GM19238 (cell line): ENCODE measurements around the gene SPAG6.
"Not testable (repeated sequence)": the region's sequence is repeated elsewhere in the genome, so short reads cannot be mapped to it uniquely, and the experiment has no call there.

Experiments
- DNase-seq: peaks from one replicate; pipeline ENCODE4 v3.0.0; 2011; ENCODE audit warnings: low spot score; ENCODE audit not compliant: insufficient read length

The SPAG6 gene

DNA sequence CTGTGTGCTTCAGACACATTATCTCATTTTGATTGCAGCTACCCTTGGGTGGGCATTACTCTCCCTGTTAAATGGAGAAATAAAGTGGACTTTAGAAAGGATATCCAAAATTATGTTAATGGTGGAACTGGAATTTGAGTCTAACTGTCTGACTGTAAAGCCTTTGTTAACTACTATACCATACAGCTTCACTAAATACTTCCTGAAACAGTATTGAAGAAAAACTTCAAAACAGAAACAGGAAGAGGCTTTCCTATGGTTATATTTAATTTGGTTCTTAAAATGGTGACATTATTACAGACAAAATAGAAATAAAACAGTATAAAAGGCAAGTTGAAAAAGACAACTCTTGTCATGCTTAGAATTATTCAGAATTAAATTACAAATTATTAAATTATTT is 25.0 kb downstream of the SPAG6 start:
- no peak for DNase-seq

DNA sequence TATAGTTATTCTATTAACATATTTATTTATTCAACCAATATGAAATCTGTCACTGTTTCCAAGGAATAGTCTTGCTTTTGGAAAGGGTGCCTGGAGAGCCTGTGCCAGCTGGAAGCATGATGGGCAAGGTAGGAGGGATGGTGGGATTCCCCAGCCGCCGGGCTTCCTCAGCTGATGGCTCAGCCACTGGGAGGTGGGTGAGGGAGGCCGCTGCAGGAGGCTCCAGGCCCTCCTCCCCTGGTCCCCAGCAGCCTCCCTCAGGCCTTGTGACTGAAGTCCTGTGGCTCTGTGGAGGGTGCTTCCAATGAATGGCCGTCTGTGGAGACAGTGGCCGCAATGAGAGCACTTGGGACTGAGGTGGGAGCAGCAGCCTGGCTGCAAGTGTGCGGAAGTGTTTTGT is 27.0 kb downstream of the SPAG6 start:
- no peak for DNase-seq

DNA sequence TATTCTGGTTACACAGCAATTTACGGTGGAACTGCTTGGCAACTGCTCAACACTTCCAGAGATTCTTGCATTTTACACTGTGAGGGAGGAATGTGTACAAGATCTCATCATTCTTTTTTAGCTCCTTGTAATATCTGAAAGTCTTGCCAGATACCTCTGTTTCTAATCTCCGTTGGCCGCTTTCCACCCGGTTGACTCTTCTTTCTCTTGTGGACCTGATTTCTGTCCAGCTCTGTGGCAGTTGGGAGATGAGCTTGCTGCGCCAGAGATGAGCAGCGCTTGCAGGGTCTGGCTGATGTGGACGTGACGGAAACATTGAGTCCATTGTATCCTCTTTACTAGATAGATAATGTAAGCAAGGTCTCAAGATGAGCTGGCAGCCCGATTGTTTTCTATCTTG is 27.6 kb downstream of the SPAG6 start:
- DNase-seq: no peak

DNA sequence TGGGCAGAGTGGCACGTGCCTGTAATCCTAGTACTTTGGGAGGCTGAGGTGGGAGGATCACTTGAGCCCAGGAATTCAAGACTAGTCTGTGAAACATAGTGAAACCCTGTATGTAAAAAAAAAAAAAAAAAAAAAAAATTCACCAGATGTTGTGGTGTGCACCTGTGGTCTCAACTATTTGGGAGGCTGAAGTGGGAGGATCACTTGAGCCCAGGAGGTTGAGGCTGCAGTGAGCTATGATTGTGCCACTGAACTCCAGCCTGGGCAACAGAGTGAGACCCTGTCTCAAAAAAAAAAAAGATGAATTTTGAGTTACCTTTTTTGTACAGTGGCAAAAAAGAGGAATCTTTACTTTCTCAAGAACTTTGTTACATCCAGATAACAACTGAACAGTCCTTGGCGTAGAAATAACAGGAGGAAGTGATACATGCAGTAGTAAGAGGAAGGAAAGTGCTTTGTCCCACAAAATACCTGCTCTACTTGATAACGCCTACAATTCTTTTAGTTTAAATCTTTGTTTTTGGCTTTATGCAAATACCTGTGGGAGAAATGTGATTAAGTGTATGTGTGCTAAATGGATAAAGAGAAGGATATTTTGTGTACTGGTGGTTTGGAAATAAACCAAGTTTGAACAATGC is 29.3 kb downstream of the SPAG6 start:
- DNase-seq: no peak

DNA sequence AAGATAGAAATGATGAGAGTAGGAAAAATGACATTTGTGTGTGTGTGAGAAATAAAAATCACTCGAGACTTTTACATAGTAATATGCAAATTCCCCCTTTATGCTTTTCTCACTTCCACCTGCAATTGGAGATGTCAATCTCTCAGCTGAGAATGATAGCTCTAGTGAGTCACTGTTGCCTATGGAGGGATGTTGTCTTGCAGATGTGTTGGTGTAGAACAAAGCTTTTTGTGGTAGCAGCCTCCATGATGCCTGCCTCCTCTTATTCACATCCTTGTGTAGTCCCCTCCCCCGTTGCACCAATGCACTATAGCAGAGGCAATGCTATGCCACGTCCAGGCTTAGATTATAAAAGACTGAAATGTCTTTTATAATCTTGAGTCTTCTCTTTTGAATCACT is 33.8 kb downstream of the SPAG6 start:
- DNase-seq: no peak

DNA sequence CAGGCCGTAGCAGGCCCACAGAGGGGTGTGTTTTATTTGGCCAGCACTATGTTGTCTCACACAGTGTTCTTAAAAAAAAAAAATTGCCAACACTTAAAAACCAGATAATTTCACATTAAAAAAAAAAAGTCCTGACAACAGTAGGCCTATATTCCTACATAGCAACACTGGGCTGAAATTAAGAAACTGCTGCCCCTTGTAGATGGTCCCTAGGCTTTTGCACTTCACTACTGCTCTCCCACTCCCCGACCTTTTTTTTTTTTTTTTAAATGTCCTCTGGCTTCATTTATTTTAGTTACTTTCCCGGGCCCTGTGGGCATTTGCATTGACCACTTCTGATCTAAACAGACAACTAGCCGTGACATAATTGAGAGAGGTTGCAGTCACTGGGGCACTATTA is 36.0 kb downstream of the SPAG6 start:
- DNase-seq: no peak

DNA sequence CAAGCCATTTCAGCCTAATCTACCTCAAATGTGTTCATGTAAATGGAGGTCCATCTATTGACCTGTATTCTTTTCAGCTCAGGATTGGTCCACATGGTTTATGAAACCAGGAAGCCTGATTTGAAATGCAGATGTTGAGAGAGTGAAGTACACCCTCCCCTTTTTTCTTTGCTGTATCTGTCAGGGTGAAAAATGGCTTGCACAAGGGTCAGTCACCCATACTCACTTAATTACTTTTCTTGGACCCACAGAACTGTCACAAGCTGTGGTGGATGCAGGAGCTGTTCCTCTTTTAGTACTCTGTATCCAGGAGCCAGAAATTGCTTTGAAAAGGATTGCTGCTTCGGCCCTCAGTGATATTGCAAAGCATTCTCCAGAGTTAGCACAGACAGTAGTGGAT is 41.2 kb downstream of the SPAG6 start:
- no peak for DNase-seq

DNA sequence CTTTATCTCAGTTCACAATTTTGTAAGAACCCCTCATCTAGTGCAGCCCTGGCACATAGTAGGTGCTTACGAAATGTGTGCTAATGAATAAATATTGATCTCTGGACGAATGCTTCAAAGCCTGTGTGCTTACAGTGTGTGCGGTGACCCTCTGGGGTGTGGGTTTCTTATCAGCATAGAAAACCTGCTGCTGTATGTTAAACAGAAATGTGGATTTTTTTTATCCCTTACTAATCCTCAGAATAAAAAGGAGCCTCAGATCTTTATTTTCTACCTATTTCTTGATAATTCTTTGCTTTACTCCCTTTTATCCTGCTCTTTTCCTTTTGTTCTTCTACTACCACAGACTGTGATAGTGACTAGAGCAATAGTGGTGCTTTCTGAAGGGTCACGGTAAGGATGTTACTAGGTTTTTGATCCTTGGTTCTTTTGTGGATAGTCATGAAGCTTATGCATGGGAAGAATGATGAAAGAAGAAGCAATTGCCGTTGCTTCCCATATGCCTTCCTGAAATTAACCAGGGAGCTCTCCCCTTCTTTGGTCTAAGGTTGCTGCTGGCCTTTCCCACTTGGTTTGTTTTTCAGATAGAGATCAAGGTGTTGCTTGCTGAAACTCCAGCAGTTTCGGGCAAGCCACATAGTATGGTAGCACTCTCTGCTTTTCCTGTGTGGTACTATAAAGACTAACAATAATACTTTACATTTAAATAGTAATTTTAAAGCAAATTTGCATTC is 44.7 kb downstream of the SPAG6 start:
- no peak for DNase-seq

DNA sequence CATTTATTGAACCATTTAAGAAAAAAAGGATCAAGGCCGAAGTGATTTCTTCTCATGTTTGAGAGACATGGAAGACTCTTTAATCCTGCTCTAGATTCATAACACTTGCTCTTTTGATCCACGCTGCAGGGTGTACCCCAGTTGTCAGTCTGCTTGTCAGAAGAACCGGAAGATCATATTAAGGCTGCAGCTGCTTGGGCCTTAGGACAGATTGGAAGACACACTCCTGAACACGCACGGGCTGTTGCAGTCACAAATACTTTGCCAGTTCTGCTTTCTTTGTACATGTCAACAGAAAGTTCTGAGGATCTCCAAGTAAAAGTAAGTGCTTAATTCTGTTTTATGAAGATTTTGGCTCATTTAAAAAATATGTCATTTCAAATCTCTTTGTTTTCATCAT is 46.3 kb downstream of the SPAG6 start:
- no peak for DNase-seq

DNA sequence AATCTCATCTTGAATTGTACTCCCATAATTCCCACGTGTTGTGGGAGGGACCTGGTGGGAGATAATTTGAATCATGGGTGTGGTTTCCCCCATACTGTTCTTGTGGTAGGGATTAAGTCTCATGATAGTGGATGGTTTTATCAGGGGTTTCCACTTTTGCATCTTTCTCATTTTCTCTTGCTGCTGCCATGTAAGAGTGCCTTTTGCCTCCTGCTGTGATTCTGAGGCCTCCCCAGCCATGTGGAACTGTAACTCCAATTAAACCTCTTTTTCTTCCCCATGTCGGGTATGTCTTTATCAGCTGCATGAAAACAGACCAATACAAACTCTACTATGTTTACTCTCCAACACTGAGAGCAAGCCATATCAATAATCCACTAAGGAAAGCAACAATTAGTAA is 50.9 kb downstream of the SPAG6 start:
- DNase-seq: not testable (repeated sequence)

DNA sequence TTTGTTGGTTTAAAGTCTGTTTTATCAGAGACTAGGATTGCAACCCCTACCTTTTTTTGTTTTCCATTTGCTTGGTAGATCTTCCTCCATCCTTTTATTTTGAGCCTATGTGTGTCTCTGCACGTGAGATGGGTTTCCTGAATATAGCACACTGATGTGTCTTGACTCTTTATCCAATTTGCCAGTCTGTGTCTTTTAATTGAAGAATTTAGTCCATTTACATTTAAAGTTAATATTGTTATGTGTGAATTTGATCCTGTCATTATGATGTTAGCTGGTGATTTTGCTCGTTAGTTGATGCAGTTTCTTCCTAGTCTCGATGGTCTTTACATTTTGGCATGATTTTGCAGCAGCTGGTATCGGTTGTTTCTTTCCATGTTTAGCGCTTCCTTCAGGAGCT is 61.6 kb downstream of the SPAG6 start:
- not testable (repeated sequence) for DNase-seq

DNA sequence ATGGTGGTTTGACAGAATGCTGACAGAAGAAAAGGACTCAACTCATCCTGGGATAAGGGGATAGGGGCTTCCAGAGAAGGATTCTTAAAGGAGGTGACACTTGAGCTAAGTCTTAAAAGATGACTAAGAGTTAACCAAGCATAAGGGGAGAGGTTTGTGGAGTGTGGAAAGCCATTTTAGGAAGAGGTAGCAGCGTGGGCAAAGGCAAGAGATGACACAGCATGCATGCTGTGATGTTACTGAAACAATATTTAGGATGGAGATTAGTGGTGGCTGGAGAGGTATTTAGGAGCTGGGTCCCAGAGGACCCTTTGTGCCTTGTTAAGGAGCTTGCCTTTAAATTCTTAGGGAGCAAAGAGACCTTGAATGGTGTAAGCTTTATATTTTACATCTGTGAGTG is 65.1 kb downstream of the SPAG6 start:
- DNase-seq: no peak

DNA sequence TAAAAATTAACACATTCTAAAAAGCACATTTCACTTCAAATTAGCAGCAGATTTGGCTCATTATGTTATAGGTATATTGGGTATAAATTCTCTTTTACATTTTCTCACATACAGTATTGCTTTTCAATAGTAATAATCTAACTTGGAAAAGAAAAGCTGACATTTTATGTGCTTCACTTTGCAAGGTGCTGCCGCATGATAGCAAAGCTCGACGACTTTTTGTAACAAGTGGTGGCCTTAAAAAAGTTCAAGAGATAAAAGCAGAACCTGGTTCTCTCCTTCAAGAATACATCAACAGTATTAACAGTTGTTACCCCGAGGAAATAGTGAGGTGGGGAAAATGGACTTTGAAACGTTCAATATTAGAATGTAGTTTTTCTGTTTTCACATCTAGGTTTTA is 65.5 kb downstream of the SPAG6 start:
- no peak for DNase-seq

DNA sequence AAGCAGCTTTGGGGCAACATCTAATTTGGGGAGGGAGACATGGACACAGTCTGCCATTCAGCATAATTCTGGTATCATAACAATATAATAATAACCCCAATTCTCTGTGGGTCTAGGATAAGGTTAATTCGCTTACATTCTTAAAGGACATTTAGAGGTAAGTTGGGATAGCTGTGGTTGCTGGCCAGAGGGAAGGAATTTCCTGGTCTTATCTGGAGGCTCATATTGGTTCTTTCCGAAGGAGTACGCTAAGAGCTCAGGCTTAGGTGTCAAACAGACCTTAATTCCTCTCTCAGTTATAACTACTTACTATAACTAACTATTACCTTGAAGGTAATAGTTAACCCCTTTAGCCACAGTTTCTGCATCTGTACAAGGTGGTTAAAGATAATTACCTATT is 68.8 kb downstream of the SPAG6 start:
- DNase-seq: no peak

DNA sequence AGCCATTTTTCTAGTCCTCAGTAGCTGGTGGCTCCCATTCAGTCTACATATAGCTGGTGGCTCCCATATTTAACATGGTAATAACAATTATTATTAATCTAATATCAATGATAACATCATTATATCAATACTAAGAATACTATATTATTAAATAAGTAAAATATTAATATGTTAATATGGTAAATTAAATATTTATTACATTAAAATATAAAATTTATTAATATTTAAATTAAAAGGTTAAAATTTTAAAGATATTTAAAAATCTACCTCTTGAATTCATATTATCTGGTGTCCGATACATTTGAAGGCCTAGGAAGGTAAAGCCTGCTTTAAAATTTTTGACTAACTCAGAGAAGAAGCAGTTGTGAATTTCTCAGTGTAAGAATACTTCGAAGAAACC is 69.8 kb downstream of the SPAG6 start:
- no peak for DNase-seq

DNA sequence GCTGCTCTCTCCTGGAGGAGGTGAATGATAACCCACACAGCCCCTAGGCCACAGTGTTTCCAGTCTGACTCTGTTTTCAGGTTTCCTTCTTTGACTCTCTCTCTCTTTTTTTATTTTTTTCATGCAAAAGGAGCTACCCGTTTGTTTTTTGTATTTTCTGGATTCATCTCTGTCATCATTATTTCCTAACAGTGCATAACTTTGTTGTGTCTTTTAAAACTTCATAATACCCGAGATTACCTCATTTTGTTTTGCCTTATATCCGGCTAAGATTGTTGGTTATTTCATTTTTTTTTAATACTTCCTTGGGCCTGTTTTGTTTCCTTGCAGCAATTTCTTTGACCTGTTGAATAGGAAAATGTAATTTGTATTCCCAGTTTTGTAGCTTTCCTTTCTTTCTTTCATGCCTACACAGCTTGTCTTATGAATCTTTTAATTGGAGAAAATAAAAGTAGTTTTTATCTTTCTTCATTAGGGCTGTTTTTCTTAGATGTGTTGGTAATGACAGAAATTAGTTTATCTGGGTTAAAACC is 72.5 kb downstream of the SPAG6 start:
- DNase-seq: no peak

DNA sequence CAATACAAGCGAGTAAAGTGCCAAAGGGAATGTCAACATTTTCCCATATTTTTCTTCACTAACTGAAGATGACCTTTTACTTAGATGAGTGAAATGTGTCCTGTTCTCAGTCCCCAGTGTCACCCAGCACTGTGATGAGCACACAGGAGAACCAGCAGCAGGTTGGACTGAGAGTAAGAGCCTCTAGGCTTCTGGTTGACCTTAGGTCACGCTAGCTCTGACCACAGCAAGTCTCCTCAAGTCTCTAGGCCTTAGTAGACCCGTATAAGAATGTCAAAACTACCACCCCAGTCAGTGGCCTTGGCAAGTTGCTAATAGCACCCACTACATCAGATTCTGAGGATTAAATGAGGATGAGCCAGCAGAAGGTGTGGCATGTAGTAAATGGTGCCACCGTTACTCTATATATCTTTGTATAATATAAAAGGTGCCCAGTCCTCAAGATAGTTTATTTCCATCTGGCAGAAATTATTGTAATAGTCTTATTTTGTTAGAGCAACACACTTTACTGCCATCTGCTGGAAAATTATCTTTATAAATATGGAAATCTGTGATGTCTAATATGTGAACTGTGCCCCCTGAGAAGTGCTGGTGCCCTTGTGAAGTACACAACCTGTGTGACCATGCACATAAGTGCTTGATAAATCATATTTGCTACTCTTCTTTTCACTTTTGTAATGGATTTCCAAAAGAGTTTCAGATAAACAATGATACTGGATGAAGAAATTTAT is 75.7 kb downstream of the SPAG6 start:
- DNase-seq: no peak

DNA sequence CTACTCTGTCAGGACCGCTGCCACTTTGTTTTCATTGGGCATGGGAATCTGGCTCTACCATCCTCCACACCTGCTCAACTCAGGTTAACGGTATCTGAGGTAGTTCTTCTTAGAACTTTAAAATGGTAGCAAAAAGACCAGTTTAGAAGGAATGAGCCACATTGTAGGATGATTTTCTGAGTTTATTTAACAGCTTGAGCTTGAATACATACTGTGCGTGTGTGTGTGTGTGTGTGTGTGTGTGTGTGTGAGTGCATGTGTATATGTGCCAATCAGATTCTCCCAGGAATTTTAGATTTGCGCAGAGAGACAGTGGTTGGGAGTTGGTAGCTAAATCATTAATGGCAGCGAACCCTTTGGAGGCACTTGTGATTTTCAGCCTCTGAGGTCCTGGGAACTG is 81.4 kb downstream of the SPAG6 start:
- DNase-seq: no peak

DNA sequence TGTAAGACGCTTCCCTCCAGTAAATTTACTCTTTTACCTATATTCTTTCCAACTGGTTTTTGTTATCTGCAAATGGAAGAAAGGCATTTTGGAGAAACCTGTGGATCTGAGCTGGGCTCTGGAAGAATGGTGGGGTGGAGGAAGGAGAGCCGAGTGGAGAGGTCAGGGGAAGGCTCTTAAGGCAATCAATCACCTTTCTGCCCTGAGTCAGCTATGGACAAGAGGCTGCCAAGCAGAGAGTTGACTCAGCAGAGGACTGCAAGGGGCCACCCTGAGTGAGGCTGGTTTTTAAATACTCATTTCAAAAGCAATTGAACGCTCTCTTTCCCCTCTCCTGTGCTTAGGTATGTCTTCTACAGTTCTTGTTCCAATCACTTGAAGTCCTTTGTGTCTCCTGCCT is 81.8 kb downstream of the SPAG6 start:
- DNase-seq: no peak

DNA sequence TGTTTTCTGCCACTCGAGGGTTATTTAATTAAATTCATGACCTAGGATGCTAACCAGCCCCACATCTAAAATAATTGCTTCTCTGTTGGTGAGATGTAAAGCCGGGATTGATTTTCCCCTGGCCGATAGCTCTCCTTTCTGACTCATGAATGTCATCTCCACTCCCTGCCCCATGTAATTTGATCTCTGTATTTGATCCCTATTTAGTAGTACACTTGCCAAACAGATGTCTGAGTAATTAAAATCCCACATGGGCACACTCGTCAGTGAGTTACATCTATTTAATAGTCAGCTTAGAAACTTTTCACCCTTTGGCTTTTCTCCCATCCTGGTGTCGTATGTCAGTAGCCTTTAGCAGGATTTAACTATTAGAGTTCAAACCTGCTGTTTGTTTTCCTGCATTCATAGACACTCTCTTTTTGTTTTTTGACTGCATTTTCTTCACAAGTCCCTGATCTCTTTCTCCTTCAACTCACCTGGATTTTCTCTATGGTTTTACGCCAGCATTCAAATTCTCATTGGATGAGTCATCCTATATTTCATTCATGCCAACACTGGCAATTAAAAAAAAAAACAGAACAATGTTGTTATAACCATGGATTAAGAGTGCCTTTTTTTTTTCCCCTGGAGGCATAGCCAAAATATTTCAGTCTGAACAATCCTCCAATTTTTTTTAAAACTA is 82.7 kb downstream of the SPAG6 start:
- DNase-seq: no peak

DNA sequence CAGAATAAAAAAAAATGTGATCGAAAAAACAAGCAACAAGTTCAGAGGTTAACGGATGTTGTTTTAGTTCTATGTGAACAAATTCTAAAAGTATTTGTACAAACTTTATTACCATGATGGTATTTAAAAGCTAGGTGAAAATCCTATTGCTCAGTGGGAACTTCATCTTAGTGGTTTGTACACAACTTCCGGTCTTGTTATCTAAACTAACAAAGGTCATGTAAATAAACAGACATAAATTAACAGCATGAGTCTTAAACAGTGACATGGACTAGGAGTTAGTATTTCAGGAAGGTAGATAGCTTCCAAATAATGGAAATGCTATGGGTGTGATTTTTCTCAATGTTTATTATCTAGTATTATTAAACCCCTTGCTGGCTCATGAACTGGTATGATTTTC is 83.8 kb downstream of the SPAG6 start:
- no peak for DNase-seq

DNA sequence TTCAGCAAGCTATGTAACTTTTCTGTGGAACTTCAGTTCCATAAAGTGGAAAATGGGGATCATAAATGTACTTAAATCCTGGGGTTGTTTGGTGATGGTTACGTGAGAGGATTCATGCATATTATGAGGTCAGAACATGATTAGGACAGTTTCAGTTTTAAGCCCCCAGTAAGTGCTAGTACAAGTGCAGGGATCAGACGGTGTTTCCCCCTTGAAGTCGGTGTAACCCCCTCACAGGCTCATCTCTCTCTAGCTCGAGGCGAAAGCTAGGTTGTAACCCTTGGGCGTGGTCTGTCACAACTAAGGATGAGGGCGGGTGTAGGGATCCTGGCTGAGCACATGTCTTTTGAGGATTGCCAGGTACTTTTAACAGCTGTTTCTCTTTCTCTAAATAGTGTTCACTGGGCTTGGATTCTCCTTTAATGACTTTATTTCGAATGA is 84.7 kb downstream of the SPAG6 start:
- DNase-seq: no peak
